Keratinocyte (primary cell): ENCODE measurements around the gene SOCS3.

Experiments
- CTCF ChIP-seq, 3 experiments: IDR thresholded peaks in 1 of 3; conservative IDR thresholded peaks in 1 of 3; optimal IDR thresholded peaks in 1 of 3; 2 replicates in 2 of 3; 3 replicates in 1 of 3; pipeline versions ENCODE3 to v1.5.1; 2011; ENCODE audit warnings: low read length in 3 of 3, mild to moderate bottlenecking in 3 of 3, moderate library complexity in 2 of 3, control low read depth in 1 of 3, inconsistent platforms in 1 of 3; ENCODE audit not compliant: insufficient read depth in 2 of 3; ENCODE audit errors: extremely low read depth in 1 of 3
- EZH2 ChIP-seq: IDR thresholded peaks from one replicate; pipeline ENCODE4 v1.6.1; 2012; ENCODE audit warnings: inconsistent platforms, mild to moderate bottlenecking, low read length, moderate library complexity

GRCh38 chr17:78401246-78401645 is 41.4 kb upstream of the SOCS3 start:
- TF ChIP-seq EZH2, result no peak
- TF ChIP-seq CTCF (optimal IDR thresholded peaks at IDR 0.05 in 1 of 3, IDR thresholded peaks at IDR 0.05 in 1 of 3, conservative IDR thresholded peaks at IDR 0.05 in 1 of 3; ENCODE audit: extremely low read depth in 1 of 3, insufficient read depth in 2 of 3, low read length in 3 of 3), result no peak
